GM18498 (cell line): ENCODE results near the gene MS4A14.
"Not testable (repeated sequence)": the region's sequence is repeated elsewhere in the genome, so short reads cannot be mapped to it uniquely, and the experiment has no call there.

ENCODE experiments used
- ATAC-seq: cut with Tn5 transposase; IDR thresholded peaks from one replicate; pipeline ENCODE4 v1.9.1; 2021; ENCODE audit warnings: mild to moderate bottlenecking, moderate library complexity; ENCODE audit not compliant: unreplicated experiment

MS4A14 gene

GRCh38 chr11:60378354-60378753, 17.9 kb upstream of the MS4A14 start, which contains the start of gene MS4A7:
MS4A7 (plus strand) TSS chr11:60378532; CDS start chr11:60383142, 4,610 bp downstream.
- ATAC-seq: peak; percentile 90

DNA sequence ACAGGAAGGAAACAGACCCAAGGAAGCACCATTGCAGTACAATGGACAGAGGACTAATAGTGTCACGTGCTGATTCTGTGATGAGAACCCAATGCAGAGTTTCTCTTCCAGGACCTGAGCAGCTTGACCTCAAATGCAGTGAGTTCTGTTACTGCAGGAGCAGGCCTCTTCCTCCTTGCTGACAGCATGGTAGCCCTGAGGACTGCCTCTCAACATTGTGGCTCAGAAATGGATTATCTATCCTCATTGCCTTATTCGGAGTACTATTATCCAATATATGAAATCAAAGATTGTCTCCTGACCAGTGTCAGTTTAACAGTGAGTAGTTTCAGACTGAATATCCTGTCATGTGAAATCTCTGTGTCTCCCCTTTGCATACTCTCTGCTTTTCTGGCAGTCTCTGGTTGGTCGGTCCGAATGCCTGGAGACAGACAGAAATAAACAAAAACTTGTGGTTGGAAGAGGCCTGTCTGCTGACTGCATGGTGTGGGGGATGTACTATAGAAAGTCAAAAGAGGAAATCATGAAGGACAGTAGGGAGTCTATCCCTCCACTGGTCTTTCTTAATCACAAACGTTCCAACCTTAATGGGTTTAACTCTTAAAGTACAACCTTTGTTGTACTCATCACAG, 6.9 kb upstream of the MS4A14 start:
- peak; percentile 92 for ATAC-seq

GRCh38 chr11:60390419-60390818, 5.8 kb upstream of the MS4A14 start:
- ATAC-seq: no peak

- no peak for ATAC-seq
These were observed 3.9 kb upstream of the MS4A14 start for GRCh38 chr11:60392361-60392760.

DNA sequence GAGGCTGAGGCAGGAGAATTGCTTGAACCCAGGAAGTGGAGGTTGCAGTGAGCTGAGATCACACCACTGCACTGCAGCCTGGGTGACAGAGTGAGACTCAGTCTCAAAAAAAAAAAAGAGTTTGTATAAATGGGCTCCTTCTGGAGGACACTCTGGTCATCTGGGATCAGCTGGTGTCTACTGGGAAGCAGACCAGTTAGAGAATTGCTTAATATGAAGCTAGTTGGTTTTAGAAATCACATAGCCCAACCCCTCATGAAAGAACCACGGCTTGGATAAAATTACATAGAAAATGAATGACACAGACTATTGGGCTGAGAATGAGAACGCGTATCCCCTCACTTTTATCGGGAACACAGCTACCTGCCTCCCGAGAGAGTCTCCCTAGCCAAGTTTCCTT, 3.2 kb upstream of the MS4A14 start:
- ATAC-seq: no peak

DNA sequence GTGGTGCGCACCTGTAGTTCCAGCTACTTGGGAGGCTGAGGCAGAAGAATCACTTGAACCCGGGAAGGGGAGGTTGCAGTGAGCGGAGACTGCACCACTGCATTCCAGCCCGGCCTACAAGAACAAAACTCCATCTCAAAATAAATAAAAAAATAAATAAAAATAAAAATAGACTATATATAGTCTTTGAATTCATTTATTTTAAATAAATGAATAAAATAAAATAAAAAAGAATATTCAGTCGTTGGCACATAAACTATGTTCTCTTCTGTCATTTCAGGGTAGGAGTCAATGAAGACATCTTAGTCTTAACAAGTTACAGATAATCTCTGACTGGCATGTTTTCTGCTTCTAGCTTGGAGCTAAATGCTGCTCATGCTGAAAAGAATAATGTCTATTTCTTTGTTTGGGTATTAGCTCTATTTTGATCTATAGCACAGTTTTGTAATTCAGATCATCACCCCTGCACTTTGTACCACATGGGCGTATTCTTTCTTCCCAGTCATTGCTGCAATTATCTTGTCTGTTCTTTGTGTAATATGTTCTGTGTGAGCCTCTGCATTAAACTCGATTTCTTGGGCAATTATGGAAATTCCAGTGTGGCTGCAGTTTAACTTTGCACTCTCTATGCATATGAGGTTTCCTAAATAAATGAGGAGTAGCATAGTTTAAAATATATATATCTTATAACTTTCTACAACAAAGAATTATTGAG, 1.4 kb upstream of the MS4A14 start:
- no peak for ATAC-seq

DNA sequence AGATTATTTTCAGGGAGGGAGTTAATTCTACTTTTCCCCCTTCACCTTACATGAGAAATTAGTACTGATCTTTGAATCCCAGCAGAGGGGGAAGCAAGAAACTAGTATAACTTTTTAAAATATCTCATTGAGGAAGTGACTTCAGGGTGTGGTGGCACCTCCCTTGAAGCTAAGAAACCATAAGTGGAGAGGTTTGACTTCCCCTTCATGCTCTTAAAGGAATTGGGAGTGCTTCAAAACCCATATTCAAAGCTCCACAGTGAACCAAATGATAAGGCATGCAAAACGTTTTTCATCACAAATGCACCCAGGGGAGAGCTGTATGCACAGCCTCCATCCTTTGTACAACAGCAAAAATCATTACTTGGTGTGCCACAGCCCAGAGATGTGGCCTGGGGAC, 540 bp downstream of the MS4A14 start:
- peak; percentile 72 for ATAC-seq

DNA sequence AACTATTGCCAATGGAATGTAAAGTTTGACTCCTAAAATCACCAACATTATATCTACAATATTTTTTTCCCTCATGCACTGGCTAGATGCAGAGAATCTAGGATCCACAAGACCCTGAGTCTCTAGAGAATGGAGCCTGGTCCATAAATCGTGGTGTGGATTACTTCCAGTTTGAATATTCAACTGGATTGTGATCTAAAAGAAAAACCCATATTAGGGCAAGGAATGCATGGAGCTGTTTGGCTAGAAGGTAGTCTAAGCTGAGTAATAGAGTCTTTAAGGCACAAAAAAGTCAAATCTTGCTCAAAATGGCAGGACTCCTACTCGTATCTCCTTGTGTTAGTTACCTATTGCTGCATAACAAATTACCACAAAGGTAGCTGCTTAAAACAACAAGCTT, 23.8 kb downstream of the MS4A14 start:
- ATAC-seq: no peak

GRCh38 chr11:60422609-60423008, 26.4 kb downstream of the MS4A14 start:
- ATAC-seq: no peak

DNA sequence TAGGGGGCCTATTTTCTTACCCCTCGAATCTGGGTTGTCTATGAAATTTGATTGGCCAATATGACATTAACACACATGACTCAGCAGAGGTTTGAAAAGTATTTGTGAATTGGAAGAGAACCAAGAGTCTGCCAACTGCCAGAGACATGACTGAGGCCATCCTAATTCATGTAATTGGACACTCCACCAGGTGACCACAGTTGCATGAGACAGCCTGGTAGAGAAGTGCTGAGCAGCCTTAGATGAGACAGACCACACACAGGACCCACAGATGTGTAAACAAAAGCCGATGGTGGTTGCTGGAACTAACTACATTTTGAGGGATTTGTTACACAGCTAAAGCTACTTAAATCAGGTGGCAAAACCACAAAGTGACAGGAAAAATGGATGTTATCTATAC, 32.3 kb downstream of the MS4A14 start:
- no peak for ATAC-seq

- no peak for ATAC-seq
These were observed 33.0 kb downstream of the MS4A14 start, which contains the start of gene MS4A5 for GRCh38 chr11:60429272-60429671. MS4A5 (plus strand) TSS chr11:60429572; CDS start chr11:60429675, 103 bp downstream.

- ATAC-seq: no peak
These were observed 35.0 kb downstream of the MS4A14 start for GRCh38 chr11:60431251-60431650.

DNA sequence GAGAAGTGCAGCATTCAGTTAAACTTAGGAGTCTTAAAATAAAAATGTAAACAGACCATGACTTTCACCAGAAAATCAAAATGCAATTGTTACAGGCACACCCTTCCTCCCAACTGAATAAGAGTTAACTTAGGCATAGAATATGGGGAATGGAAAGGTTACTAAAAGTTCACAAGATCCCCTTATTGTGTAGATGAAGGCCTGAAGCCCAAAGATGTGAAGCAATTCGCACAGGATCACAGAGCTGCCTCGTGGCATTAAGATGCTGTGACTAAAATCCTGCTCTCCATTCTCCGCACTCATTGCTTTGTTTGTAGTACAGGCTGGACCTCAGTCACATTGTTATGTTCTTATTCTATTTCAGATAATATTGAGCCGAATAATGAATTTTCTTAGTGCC, 37.1 kb downstream of the MS4A14 start:
- ATAC-seq: no peak

DNA sequence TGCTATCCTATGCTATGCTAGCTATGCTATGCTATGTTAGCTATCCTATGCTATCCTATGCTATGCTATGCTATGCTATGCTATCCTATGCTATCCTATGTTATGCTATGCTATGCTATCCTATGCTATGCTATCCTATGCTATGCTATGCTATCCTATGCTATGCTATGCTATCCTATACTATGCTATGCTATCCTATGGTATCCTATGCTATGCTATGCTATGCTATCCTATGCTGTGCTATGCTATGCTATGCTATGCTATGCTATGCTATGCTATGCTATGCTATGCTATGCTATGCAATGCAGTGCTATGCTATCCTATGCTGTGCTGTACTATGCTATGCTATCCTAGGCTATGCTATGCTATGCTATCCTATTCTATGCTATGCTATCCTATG, 50.8 kb downstream of the MS4A14 start:
- ATAC-seq: no peak

DNA sequence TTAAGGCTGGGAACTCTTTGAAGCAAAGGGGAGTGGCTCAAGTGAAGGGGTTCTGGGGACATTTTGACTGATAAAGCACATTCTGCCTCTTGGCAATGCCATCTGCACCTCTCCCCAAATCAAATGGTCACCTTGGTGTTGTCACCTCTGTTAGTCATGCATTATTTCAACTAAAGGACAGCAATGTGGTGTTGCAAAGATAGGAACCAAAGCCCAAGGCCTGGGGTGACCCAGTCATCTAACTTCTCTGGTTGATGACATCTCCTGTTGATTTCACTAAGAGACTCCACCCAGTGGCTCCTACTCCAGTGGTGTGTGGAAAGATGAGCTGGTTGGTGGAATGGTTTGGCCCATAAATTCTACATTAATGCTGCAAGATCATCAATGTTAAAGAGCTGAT, 51.6 kb downstream of the MS4A14 start:
- no peak for ATAC-seq

- not testable (repeated sequence) for ATAC-seq
These were observed 54.9 kb downstream of the MS4A14 start for GRCh38 chr11:60451185-60451584.

DNA sequence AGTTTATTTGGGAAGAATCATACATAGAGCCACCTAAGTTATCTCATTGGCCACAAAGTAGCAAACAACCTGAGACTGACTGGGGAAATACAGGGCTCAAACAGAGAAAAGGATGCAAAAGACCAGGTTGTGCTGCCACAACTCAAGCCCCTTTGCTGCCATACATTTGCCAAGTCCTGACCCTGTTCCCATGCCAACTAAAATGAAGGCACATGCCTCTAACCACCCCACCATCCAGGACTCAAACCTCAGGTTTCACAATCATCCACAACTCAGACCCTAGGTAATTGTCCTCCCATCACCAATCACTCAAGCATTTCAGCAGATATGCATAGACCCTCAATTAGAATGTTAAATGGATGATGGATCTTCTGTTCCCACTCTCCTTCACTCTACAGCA, 58.0 kb downstream of the MS4A14 start:
- ATAC-seq: no peak

DNA sequence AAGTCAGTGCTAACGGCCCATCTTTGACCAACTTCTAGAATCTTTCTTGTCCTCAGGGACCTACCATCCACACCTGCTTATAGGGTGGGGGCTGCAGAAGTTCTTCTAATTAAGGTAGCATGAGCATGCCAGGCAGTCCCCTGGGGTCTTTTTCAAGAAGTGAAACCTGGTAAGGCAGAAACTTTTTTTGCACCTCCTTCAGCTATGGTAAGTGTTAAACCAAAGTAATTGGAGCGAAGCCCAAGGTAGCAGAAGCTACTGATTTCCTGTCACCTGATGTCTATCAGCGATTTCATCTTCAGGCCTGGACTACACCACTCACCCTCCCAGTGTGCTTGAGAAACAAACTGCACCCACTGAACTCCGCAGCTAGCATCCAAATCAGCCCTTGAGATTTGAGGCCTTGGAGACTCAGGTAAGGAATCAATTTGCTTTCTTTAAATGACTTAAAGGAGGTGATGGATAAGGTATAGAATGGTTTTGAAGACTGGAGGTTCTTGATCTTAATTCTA, 59.3 kb downstream of the MS4A14 start, which contains the start of gene MS4A1:
Gene MS4A1, plus strand, starts transcription at position 317 of the 512 bp plus-strand sequence. CDS start 6,528 bp downstream, outside the sequence.
- peak; percentile 88 for ATAC-seq

DNA sequence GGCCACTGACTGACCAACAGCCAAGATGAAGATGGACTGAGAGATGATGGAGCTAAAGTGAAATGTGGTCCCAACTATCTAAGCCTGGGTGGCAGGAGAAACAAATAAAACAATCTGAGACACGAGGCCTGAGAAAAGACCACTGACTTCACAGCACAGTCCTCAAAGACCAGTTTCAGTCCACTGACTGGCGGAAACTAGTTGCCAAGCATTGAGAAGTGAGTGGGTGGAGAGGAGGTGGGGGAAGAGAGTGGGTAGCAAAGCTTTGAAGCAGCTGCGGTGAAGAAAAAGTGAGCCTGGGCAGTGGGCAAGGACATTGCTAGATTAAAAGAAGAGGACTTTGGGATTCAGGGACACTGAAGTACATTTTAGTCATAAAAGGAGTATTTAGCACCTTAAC, 61.3 kb downstream of the MS4A14 start:
- ATAC-seq: peak; percentile 44

- peak; percentile 15 for ATAC-seq
These were observed 63.1 kb downstream of the MS4A14 start for GRCh38 chr11:60459345-60459744.
